GM23338 (cell line): ENCODE data around the gene NLRP6. TPM values are rescaled to one million over a fixed set of nuclear protein-coding genes. Genes with fewer than 3 reads are reported as not detected.

Source experiments
- ATAC-seq: fragments of 200-7000 bp; cut with Tn5 transposase; 3 replicates; pipeline ENCODE4 v1.9.1; 2020
- DNase-seq: peaks from one replicate; pipeline ENCODE4 v3.0.0-alpha.2; 2015; ENCODE audit warnings: low spot score
- H2AFZ ChIP-seq: fragments of 200-600 bp; sonication (generic); 2 replicates; pipeline ENCODE4 v1.8.0; 2016; ENCODE audit warnings: antibody characterized with exemption, mild to moderate bottlenecking, moderate library complexity
- H3F3A ChIP-seq: fragments of 200-600 bp; sonication (generic); replicated peaks from 2 replicates; pipeline ENCODE4 v1.8.0; 2017; ENCODE audit warnings: antibody characterized with exemption, mixed run types, low read depth
- H3K27ac ChIP-seq: fragments of 200-600 bp; sonication (generic); 2 replicates; pipeline ENCODE4 v1.6.1; 2016; ENCODE audit warnings: low read depth
- H3K27me3 ChIP-seq: fragments of 200-600 bp; sonication (generic); 2 replicates; pipeline ENCODE4 v1.8.0; 2016; ENCODE audit warnings: mild to moderate bottlenecking, mixed run types, moderate library complexity; ENCODE audit not compliant: insufficient read depth
- H3K36me3 ChIP-seq: fragments of 200-600 bp; sonication (generic); 2 replicates; pipeline ENCODE4 v1.8.0; 2016; ENCODE audit warnings: mild to moderate bottlenecking; ENCODE audit not compliant: insufficient read depth
- H3K4me1 ChIP-seq: fragments of 200-600 bp; sonication (generic); 2 replicates; pipeline ENCODE4 v1.8.0; 2016; ENCODE audit warnings: mild to moderate bottlenecking, moderate library complexity; ENCODE audit not compliant: insufficient read depth
- H3K4me2 ChIP-seq: fragments of 200-600 bp; sonication (generic); 2 replicates; pipeline ENCODE4 v1.7.1; 2017; ENCODE audit warnings: mixed run types
- H3K4me3 ChIP-seq: fragments of 200-600 bp; sonication (generic); 2 replicates; pipeline ENCODE4 v1.6.1; 2016; ENCODE audit warnings: mixed run types
- H3K79me2 ChIP-seq: fragments of 200-600 bp; sonication (generic); replicated peaks from 2 replicates; pipeline ENCODE4 v1.8.0; 2017; ENCODE audit warnings: mild to moderate bottlenecking; ENCODE audit not compliant: insufficient read depth
- H3K9me2 ChIP-seq: fragments of 200-600 bp; sonication (generic); 2 replicates; pipeline ENCODE4 v1.8.0; 2017; ENCODE audit not compliant: insufficient read depth
- H4K20me1 ChIP-seq: fragments of 200-600 bp; sonication (generic); replicated peaks from 2 replicates; pipeline ENCODE4 v1.8.0; 2017; ENCODE audit warnings: mild to moderate bottlenecking; ENCODE audit not compliant: insufficient read depth
- H3K27ac Mint-ChIP-seq: 2 replicates; pipeline ENCODE4 v1.8.0; 2020; ENCODE audit warnings: inconsistent platforms, mild to moderate bottlenecking, moderate library complexity, mixed read lengths
- H3K27me3 Mint-ChIP-seq: 3 replicates; pipeline ENCODE4 v1.8.0; 2022; ENCODE audit warnings: low read depth, mild to moderate bottlenecking, moderate library complexity, mixed read lengths, inconsistent platforms; ENCODE audit not compliant: insufficient read depth, poor library complexity
- H3K36me3 Mint-ChIP-seq: 3 replicates; pipeline ENCODE4 v1.8.0; 2021; ENCODE audit warnings: low read depth, mild to moderate bottlenecking, inconsistent platforms, moderate library complexity, mixed read lengths
- H3K4me1 Mint-ChIP-seq: 3 replicates; pipeline ENCODE4 v1.8.0; 2020; ENCODE audit warnings: mild to moderate bottlenecking, inconsistent platforms, mixed read lengths
- H3K4me3 Mint-ChIP-seq: 3 replicates; pipeline ENCODE4 v1.8.0; 2021; ENCODE audit warnings: moderate library complexity, mild to moderate bottlenecking, inconsistent platforms, mixed read lengths
- H3K9me3 Mint-ChIP-seq: 3 replicates; pipeline ENCODE4 v1.8.0; 2020; ENCODE audit warnings: moderate library complexity, mild to moderate bottlenecking, inconsistent platforms, mixed read lengths
- CREB1 ChIP-seq: fragments of 250-450 bp; sonication (Bioruptor Pico); IDR thresholded peaks from 2 replicates; pipeline ENCODE4 v1.5.0; 2020; ENCODE audit warnings: low read depth, mild to moderate bottlenecking, moderate library complexity
- EZH2 ChIP-seq: fragments of 200-600 bp; sonication (generic); IDR thresholded peaks from one replicate; pipeline ENCODE4 v1.8.0; 2017; ENCODE audit warnings: antibody characterized with exemption, mild to moderate bottlenecking, low read depth; ENCODE audit not compliant: unreplicated experiment
- EZH2phosphoT487 ChIP-seq: fragments of 200-600 bp; sonication (generic); IDR thresholded peaks from one replicate; pipeline ENCODE4 v1.8.1; 2018; ENCODE audit warnings: antibody characterized with exemption; ENCODE audit not compliant: unreplicated experiment
- JUNB ChIP-seq: IDR thresholded peaks from one replicate; pipeline ENCODE4 v1.6.1; 2016; ENCODE audit warnings: antibody characterized with exemption; ENCODE audit not compliant: unreplicated experiment
- STAT1 ChIP-seq: IDR thresholded peaks from one replicate; pipeline ENCODE4 v1.6.1; 2016; ENCODE audit warnings: antibody characterized with exemption; ENCODE audit not compliant: unreplicated experiment
- ZNF114 ChIP-seq: fragments of 250-450 bp; sonication (Bioruptor Pico); IDR thresholded peaks from 2 replicates; pipeline ENCODE4 v1.5.0; 2020; ENCODE audit warnings: mild to moderate bottlenecking, moderate library complexity
- ZNF331 ChIP-seq: fragments of 250-450 bp; sonication (Bioruptor Pico); IDR thresholded peaks from 2 replicates; pipeline ENCODE4 v1.5.0; 2020; ENCODE audit warnings: low read depth, mild to moderate bottlenecking, moderate library complexity
- polyA plus RNA-seq: library from polyadenylated mRNA; unstranded; fragments of >200 nt; fragmentation: Nextera tagmentation; extraction: Ambion mirVana; gene quantifications from 2 replicates; pipeline ENCODE4 v1.2.1, GENCODE V29; 2016
- total RNA-seq: library from RNA; depleted of rRNA; stranded (reverse); fragments of >200 nt; shearing (Covaris generic); gene quantifications from 2 replicates; pipeline ENCODE4 v1.2.3, GENCODE V29; 2014
- TF ChIP-seq, protein P1 (sequence below), 2 experiments: fragments of 200-600 bp in 1 of 2; sonication (generic) in 1 of 2; conservative IDR thresholded peaks; 2 replicates each; pipeline versions ENCODE4 v1.5.1 to v1.6.1; 2016 to 2017; ENCODE audit warnings: antibody characterized with exemption in 2 of 2, low read depth in 2 of 2, mild to moderate bottlenecking in 2 of 2, moderate library complexity in 1 of 2
- TF ChIP-seq, protein P2 (sequence below): fragments of 250-450 bp; sonication (Bioruptor Pico); IDR thresholded peaks from 2 replicates; pipeline ENCODE4 v1.5.0; 2020; ENCODE audit warnings: mild to moderate bottlenecking, moderate library complexity
- TF ChIP-seq, protein P3 (sequence below): IDR thresholded peaks from one replicate; pipeline ENCODE4 v1.6.1; 2018; ENCODE audit warnings: antibody characterized with exemption; ENCODE audit not compliant: unreplicated experiment
- TF ChIP-seq, protein P4 (sequence below): IDR thresholded peaks from 2 replicates; pipeline ENCODE4 v1.6.1; 2016; ENCODE audit warnings: antibody characterized with exemption

NLRP6 gene
- total and polyA plus RNA-seq, 2 experiments from 2014 or later = 0.15 to 0.73 TPM

DNA sequence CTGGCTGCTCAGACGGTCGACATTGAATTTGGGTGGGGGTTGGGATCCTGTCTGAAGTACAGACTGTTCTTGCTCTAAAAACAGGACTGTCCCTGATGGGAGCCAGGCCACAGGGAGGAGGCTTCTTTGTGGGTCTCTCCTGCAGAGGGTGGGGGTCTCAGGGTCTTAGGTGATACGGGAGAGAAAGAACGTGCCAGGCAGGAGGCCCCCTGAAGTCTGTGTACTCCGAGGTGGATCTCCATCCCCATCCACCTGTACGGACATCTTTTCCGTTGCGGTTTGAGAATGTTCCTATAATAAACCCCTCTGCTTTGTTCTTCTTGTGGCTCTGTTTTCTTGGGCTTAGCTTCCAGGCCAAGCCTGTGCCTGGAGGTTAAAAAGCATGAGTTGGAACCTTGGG, 25.5 kb upstream of the NLRP6 start (continued):
- TF ChIP-seq, protein P1, sequence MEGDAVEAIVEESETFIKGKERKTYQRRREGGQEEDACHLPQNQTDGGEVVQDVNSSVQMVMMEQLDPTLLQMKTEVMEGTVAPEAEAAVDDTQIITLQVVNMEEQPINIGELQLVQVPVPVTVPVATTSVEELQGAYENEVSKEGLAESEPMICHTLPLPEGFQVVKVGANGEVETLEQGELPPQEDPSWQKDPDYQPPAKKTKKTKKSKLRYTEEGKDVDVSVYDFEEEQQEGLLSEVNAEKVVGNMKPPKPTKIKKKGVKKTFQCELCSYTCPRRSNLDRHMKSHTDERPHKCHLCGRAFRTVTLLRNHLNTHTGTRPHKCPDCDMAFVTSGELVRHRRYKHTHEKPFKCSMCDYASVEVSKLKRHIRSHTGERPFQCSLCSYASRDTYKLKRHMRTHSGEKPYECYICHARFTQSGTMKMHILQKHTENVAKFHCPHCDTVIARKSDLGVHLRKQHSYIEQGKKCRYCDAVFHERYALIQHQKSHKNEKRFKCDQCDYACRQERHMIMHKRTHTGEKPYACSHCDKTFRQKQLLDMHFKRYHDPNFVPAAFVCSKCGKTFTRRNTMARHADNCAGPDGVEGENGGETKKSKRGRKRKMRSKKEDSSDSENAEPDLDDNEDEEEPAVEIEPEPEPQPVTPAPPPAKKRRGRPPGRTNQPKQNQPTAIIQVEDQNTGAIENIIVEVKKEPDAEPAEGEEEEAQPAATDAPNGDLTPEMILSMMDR (conservative IDR thresholded peaks at IDR 0.05; ENCODE audit: low read depth in 2 of 2) = no peak
- TF ChIP-seq ZNF114 (CRISPR knock-in tag) = no peak

DNA sequence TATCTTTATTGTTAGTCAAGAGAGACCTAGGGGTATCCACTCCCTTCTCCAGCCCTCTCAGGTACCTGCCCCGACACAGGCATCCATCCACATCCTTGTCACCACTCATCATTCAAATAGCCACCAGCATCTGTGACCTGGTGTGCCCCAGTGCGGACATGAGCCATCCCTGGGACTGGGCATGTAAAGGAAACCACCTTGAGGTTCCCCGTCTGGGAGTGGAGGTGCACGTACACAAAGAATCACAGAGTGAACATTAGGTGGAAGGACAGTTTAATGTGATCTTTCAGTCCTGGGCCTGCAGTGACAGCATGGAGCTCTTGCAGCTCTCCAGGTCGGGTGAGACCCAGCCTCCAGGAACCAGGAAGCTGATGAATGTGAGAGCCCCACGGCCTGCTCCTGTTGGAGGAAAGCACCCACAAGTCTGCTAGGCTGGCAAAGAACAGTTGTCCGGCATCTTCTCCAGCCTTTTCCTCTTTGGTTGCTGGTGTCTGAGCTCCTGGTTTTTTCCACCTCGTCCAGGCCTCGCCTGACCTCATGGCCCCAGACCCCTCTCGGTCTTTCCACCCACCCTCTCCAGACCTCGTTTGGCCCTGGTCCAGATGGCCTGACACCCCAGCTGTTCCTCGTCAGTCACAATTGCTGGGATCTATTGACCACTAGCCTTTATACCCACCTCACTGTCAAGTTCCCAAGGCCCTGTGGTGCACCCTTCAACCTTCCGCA, 24.9 kb upstream of the NLRP6 start:
- ATAC-seq (no peak), DNase-seq (no peak)
- H3K27ac ChIP-seq = no peak overlapping the region
- H3K4me3 ChIP-seq = no peak overlapping the region
- no peak for TF ChIP-seq JUNB
- no peak for TF ChIP-seq EZH2phosphoT487
- no peak for TF ChIP-seq ZNF331
- TF ChIP-seq STAT1 = no peak
- TF ChIP-seq, protein P2, sequence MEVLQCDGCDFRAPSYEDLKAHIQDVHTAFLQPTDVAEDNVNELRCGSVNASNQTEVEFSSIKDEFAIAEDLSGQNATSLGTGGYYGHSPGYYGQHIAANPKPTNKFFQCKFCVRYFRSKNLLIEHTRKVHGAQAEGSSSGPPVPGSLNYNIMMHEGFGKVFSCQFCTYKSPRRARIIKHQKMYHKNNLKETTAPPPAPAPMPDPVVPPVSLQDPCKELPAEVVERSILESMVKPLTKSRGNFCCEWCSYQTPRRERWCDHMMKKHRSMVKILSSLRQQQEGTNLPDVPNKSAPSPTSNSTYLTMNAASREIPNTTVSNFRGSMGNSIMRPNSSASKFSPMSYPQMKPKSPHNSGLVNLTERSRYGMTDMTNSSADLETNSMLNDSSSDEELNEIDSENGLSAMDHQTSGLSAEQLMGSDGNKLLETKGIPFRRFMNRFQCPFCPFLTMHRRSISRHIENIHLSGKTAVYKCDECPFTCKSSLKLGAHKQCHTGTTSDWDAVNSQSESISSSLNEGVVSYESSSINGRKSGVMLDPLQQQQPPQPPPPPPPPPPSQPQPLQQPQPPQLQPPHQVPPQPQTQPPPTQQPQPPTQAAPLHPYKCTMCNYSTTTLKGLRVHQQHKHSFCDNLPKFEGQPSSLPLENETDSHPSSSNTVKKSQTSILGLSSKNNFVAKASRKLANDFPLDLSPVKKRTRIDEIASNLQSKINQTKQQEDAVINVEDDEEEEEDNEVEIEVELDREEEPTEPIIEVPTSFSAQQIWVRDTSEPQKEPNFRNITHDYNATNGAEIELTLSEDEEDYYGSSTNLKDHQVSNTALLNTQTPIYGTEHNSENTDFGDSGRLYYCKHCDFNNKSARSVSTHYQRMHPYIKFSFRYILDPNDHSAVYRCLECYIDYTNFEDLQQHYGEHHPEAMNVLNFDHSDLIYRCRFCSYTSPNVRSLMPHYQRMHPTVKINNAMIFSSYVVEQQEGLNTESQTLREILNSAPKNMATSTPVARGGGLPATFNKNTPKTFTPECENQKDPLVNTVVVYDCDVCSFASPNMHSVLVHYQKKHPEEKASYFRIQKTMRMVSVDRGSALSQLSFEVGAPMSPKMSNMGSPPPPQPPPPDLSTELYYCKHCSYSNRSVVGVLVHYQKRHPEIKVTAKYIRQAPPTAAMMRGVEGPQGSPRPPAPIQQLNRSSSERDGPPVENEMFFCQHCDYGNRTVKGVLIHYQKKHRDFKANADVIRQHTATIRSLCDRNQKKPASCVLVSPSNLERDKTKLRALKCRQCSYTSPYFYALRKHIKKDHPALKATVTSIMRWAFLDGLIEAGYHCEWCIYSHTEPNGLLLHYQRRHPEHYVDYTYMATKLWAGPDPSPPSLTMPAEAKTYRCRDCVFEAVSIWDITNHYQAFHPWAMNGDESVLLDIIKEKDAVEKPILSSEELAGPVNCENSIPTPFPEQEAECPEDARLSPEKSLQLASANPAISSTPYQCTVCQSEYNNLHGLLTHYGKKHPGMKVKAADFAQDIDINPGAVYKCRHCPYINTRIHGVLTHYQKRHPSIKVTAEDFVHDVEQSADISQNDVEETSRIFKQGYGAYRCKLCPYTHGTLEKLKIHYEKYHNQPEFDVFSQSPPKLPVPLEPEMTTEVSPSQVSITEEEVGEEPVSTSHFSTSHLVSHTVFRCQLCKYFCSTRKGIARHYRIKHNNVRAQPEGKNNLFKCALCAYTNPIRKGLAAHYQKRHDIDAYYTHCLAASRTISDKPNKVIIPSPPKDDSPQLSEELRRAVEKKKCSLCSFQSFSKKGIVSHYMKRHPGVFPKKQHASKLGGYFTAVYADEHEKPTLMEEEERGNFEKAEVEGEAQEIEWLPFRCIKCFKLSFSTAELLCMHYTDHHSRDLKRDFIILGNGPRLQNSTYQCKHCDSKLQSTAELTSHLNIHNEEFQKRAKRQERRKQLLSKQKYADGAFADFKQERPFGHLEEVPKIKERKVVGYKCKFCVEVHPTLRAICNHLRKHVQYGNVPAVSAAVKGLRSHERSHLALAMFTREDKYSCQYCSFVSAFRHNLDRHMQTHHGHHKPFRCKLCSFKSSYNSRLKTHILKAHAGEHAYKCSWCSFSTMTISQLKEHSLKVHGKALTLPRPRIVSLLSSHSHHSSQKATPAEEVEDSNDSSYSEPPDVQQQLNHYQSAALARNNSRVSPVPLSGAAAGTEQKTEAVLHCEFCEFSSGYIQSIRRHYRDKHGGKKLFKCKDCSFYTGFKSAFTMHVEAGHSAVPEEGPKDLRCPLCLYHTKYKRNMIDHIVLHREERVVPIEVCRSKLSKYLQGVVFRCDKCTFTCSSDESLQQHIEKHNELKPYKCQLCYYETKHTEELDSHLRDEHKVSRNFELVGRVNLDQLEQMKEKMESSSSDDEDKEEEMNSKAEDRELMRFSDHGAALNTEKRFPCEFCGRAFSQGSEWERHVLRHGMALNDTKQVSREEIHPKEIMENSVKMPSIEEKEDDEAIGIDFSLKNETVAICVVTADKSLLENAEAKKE (CRISPR knock-in tag) = no peak
- TF ChIP-seq, protein P3, sequence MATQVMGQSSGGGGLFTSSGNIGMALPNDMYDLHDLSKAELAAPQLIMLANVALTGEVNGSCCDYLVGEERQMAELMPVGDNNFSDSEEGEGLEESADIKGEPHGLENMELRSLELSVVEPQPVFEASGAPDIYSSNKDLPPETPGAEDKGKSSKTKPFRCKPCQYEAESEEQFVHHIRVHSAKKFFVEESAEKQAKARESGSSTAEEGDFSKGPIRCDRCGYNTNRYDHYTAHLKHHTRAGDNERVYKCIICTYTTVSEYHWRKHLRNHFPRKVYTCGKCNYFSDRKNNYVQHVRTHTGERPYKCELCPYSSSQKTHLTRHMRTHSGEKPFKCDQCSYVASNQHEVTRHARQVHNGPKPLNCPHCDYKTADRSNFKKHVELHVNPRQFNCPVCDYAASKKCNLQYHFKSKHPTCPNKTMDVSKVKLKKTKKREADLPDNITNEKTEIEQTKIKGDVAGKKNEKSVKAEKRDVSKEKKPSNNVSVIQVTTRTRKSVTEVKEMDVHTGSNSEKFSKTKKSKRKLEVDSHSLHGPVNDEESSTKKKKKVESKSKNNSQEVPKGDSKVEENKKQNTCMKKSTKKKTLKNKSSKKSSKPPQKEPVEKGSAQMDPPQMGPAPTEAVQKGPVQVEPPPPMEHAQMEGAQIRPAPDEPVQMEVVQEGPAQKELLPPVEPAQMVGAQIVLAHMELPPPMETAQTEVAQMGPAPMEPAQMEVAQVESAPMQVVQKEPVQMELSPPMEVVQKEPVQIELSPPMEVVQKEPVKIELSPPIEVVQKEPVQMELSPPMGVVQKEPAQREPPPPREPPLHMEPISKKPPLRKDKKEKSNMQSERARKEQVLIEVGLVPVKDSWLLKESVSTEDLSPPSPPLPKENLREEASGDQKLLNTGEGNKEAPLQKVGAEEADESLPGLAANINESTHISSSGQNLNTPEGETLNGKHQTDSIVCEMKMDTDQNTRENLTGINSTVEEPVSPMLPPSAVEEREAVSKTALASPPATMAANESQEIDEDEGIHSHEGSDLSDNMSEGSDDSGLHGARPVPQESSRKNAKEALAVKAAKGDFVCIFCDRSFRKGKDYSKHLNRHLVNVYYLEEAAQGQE = no peak
- TF ChIP-seq, protein P4, sequence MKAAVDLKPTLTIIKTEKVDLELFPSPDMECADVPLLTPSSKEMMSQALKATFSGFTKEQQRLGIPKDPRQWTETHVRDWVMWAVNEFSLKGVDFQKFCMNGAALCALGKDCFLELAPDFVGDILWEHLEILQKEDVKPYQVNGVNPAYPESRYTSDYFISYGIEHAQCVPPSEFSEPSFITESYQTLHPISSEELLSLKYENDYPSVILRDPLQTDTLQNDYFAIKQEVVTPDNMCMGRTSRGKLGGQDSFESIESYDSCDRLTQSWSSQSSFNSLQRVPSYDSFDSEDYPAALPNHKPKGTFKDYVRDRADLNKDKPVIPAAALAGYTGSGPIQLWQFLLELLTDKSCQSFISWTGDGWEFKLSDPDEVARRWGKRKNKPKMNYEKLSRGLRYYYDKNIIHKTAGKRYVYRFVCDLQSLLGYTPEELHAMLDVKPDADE = no peak
- TF ChIP-seq EZH2 = no peak
- TF ChIP-seq CREB1 (CRISPR knock-in tag) = no peak
- Mint-ChIP-seq H3K27ac (no peak overlapping the region; the same call in 1 of the 2 replicates), H3K4me3 (no peak overlapping the region), H3K27me3 (peaks cover 1% of the 10 kb centered on the region), H3K4me1 (no peaks in the 10 kb centered on the region; the same call in none of the 3 replicates), H3K36me3 (peaks cover 45% of the 10 kb centered on the region), H3K9me3 (peaks cover 5% of the 10 kb centered on the region; the same call in 1 of the 3 replicates)
- peaks cover 16% of the 10 kb centered on the region for H3F3A ChIP-seq
- no peaks in the 10 kb centered on the region for H3K79me2 ChIP-seq
- no peaks in the 10 kb centered on the region for H3K27me3 ChIP-seq
- no peaks in the 10 kb centered on the region for H3K4me1 ChIP-seq
- peaks cover 12% of the 10 kb centered on the region; the same call in 1 of the 2 replicates for H3K36me3 ChIP-seq
- H2AFZ ChIP-seq = no peak overlapping the region
- H3K4me2 ChIP-seq = no peak overlapping the region
- H4K20me1 ChIP-seq = no peaks in the 10 kb centered on the region
- H3K9me2 ChIP-seq = peaks cover 4% of the 10 kb centered on the region; the same call in 1 of the 2 replicates
